Parathyroid adenoma (tissue), 2 donors: Measurements from ENCODE around the gene WSCD2.

Experiments used
- H2AFZ ChIP-seq: fragments of 300-600 bp; sonication (generic); one replicate; pipeline ENCODE4 v1.7.0; 2017; ENCODE audit warnings: antibody characterized with exemption, mild to moderate bottlenecking
- H3K27ac ChIP-seq: fragments of 300-600 bp; sonication (generic); one replicate; pipeline ENCODE4 v1.7.0; 2017
- H3K27me3 ChIP-seq: fragments of 300-600 bp; sonication (generic); one replicate; pipeline ENCODE4 v1.7.0; 2017; ENCODE audit warnings: low read length; ENCODE audit not compliant: control insufficient read depth, insufficient read depth
- H3K36me3 ChIP-seq: fragments of 300-600 bp; sonication (generic); one replicate; pipeline ENCODE4 v1.7.0; 2017; ENCODE audit warnings: low read length; ENCODE audit not compliant: control insufficient read depth, insufficient read depth
- H3K4me1 ChIP-seq: fragments of 300-600 bp; sonication (generic); one replicate; pipeline ENCODE4 v1.7.0; 2017; ENCODE audit warnings: control low read depth
- H3K4me2 ChIP-seq: fragments of 300-600 bp; sonication (generic); one replicate; pipeline ENCODE4 v1.7.0; 2017; ENCODE audit warnings: low read length
- H3K4me3 ChIP-seq: fragments of 300-600 bp; sonication (generic); one replicate; pipeline ENCODE4 v1.7.0; 2017; ENCODE audit warnings: low read depth, low read length
- H3K79me2 ChIP-seq: fragments of 300-600 bp; sonication (generic); one replicate; pipeline ENCODE4 v1.7.0; 2017; ENCODE audit warnings: control low read depth
- H3K9ac ChIP-seq: fragments of 300-600 bp; sonication (generic); one replicate; pipeline ENCODE4 v1.7.0; 2017; ENCODE audit warnings: mild to moderate bottlenecking
- H3K9me3 ChIP-seq: fragments of 300-600 bp; sonication (generic); one replicate; pipeline ENCODE4 v1.7.0; 2017; ENCODE audit warnings: low read length; ENCODE audit not compliant: control insufficient read depth
- CTCF ChIP-seq: fragments of 300-600 bp; sonication (generic); IDR thresholded peaks from one replicate; pipeline ENCODE4 v1.7.0; 2017; ENCODE audit warnings: antibody characterized with exemption, mild to moderate bottlenecking
- donor health status: primary hyperparathyroidism.

The WSCD2 gene

DNA sequence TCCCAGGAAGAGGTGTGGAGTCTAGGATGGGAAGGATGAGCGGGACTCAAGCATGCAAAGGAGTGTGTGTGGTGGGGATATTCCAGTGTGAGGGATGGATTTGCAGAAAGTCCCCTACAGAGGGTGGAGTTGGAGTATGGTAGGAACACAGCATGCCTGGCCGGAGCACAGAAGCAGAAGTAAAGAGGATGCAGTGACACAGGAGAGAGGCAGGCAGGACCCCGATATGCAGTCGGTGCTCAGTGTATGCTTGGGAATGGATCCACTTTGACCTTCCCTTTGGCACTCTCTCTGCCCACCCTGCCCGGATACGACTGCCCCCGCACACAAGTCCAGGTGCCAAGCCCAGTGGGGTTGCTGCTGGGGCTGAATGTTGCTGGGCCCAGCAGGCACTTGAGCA is 21.3 kb downstream of the WSCD2 start:
- Histone ChIP-seq H3K27ac (no peak overlapping the region), H3K9ac (no peak overlapping the region)

DNA sequence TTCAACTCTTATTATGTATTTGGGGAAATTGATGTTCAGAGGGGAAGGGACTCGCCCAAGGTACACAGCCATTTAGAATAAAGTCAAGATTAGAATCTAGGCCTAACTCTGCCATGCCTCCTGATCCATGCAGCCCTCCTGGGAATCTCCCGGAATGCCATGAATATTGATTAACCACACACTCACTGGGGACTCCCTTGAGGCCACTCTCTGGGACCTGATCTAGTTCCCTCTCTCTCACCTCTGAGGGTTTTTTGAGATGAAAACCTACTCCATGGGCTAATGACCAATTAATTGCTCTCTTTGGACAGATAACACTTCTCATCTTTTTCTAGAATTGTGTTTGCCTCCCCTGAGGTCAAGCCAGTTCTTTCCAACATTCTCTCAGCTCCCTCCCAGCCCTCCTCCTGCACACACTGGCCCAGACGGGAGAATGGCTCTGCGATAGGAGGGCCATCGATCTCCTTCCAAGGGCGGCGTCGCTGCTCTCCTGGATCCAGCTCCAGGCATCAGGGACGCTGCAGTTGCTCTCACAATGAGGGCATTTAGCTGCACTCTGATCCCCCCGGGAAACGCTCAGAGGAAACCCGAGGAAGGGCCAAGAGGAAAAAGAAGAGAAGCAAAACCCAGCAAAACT is 22.6 kb downstream of the WSCD2 start:
- H3K4me1 ChIP-seq, result no peaks in the 10 kb centered on the region
- no peak overlapping the region for H2AFZ ChIP-seq
- no peaks in the 10 kb centered on the region for H3K9me3 ChIP-seq
- TF ChIP-seq CTCF, result no peak
- H3K4me2 ChIP-seq, result no peak overlapping the region
- no peak overlapping the region for H3K9ac ChIP-seq
- H3K27ac ChIP-seq, result no peak overlapping the region
- H3K27me3 ChIP-seq, result no peaks in the 10 kb centered on the region
- no peak overlapping the region for H3K4me3 ChIP-seq
- H3K79me2 ChIP-seq, result no peaks in the 10 kb centered on the region
- H3K36me3 ChIP-seq, result no peaks in the 10 kb centered on the region

More for the DNA sequence above, 21.3 kb downstream of the WSCD2 start:
- Histone ChIP-seq H3K36me3 (no peaks in the 10 kb centered on the region), H3K4me2 (no peak overlapping the region), H3K9me3 (no peaks in the 10 kb centered on the region), H3K4me3 (no peak overlapping the region), H3K79me2 (no peaks in the 10 kb centered on the region), H2AFZ (no peak overlapping the region), H3K4me1 (no peaks in the 10 kb centered on the region), H3K27me3 (no peaks in the 10 kb centered on the region)
- no peak for TF ChIP-seq CTCF

- no peak overlapping the region for H3K9ac ChIP-seq
- no peaks in the 10 kb centered on the region for H3K79me2 ChIP-seq
- TF ChIP-seq CTCF, result no peak
- H3K4me2 ChIP-seq, result no peak overlapping the region
- no peaks in the 10 kb centered on the region for H3K27me3 ChIP-seq
- H3K36me3 ChIP-seq, result no peaks in the 10 kb centered on the region
- no peaks in the 10 kb centered on the region for H3K9me3 ChIP-seq
- no peak overlapping the region for H3K4me3 ChIP-seq
- no peaks in the 10 kb centered on the region for H3K4me1 ChIP-seq
- H3K27ac ChIP-seq, result no peak overlapping the region
- H2AFZ ChIP-seq, result no peak overlapping the region
These were observed 23.1 kb downstream of the WSCD2 start for GRCh38 chr12:108152170-108152538.

GRCh38 chr12:108156717-108157116 is 27.6 kb downstream of the WSCD2 start:
- Histone ChIP-seq H3K9me3 (no peaks in the 10 kb centered on the region), H3K36me3 (no peaks in the 10 kb centered on the region), H3K9ac (no peak overlapping the region), H3K27ac (no peak overlapping the region), H3K4me1 (no peaks in the 10 kb centered on the region), H3K4me3 (no peak overlapping the region), H3K4me2 (no peak overlapping the region), H2AFZ (no peak overlapping the region), H3K79me2 (no peaks in the 10 kb centered on the region), H3K27me3 (no peaks in the 10 kb centered on the region)
- no peak for TF ChIP-seq CTCF

GRCh38 chr12:108157870-108158459 is 28.9 kb downstream of the WSCD2 start:
- Histone ChIP-seq H2AFZ (no peak overlapping the region), H3K4me1 (no peaks in the 10 kb centered on the region), H3K36me3 (no peaks in the 10 kb centered on the region), H3K4me3 (no peak overlapping the region), H3K9me3 (no peaks in the 10 kb centered on the region), H3K27me3 (no peaks in the 10 kb centered on the region), H3K79me2 (no peaks in the 10 kb centered on the region), H3K4me2 (no peak overlapping the region), H3K27ac (no peak overlapping the region), H3K9ac (no peak overlapping the region)
- no peak for TF ChIP-seq CTCF
